Glomerular visceral epithelial cell (primary cell): Measurements from ENCODE around the gene TLE1.
"Not testable (repeated sequence)": the region's sequence is repeated elsewhere in the genome, so short reads cannot be mapped to it uniquely, and the experiment has no call there.

ENCODE experiments used
- DNase-seq: peaks from one replicate; pipeline ENCODE4 v3.0.0-alpha.2; 2016; ENCODE audit errors: extremely low spot score

The TLE1 gene

DNA sequence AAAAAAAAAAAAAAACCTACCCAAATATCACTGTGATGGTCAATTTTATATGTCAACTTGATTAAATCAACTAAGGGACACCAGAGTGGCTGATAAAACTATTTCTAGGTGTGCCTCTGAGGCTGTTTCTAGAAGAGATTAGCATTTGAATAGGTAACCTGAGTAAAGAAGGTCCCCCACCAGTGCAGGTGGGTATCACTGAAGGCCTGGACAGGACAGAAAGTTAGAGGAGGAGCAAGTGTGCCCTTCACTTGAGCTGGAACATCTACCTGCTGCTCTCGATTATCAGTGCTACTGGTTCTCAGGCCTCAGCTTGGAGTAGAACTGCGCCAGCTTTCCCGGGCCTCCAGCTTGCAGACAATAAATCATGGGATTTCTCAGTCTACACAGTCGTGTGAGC, 88.7 kb downstream of the TLE1 start:
- no peak for DNase-seq

DNA sequence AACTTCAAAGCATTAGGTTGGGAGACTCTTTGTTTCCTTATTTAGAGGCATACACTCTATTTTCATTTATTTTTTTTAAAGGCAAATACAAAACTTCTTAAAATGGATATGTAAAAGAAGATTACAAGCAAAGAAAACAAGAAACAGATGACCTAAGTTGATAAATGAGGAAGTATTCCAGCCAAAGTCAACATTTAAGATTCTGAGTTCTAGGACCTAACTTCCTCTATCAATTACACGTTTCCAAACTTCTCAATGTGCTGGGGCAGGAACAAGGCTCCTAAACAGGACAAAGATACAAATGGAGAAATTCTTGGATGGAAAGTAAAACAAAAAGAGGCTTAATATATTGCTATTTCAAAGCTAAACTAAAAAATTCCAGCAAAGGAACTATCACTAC, 89.5 kb downstream of the TLE1 start:
- DNase-seq: no peak

DNA sequence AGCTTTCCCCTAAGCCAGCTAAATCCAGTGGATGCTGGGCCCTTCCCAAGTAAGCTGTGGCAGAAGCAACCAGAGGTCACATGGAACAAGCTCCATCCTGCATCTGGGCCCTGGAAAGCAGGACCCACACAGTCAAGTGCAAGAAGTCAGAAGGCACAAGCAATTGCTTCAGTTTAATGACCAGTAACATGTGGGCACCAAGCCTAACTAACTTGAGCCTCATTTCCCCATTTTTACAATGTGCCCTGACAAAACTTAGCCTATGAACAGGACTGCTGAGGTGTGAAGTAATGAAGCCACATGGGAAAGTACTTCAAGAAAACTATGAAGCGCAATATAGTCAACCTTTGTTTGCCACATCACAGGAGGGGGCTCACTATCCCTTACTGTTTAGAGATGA, 90.5 kb downstream of the TLE1 start:
- DNase-seq: no peak

DNA sequence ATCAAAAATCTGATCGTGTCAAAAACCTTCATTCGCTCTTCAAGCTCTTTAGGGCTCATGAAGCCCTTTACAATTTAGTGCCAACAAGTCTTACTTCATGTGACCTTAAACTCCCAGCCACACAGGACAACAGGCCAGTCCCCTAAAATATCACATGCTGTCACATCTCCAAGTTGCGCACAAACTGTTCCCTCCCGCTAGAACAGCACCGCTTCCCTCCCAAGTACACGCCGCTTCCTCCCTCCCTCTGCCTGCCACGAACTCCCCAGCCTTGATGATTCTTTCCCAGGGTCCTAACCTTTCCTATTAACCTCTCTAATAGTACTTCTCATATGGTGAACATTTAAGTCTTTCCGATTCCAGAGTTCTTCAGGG, 91.2 kb downstream of the TLE1 start:
- no peak for DNase-seq

DNA sequence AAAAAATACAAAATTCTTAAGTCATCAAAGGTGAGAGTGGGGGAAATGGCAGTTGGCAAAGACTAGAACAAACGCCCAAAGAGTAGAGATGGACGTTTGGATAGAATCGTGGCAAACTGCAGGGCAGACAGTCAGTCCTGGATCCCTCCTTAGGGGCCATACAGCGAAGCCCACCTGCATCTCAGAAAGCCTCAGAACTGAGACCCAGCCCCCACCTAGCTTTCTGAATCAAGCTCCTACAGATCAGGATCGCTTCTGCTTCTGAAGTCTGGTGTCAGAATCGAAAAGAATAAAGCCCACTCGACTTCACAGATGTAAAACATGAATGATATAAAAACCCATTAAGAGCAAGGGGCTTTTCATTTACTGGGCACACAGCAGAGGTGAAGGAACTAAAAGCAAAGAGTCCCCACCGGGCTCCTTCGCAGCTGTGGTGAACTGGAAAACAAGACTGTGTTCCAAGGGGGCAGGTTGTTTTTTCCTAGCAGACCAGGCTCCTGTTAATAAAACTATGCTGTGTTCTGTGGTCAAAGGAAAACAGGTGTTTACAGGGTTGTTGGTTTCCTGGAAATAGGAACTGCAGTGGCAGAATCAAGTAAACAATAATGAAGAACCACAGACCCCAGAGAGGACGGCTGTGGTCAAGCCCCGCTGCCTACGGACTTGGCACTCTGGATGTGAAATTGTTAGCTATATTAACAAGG, 91.8 kb downstream of the TLE1 start:
- no peak for DNase-seq

DNA sequence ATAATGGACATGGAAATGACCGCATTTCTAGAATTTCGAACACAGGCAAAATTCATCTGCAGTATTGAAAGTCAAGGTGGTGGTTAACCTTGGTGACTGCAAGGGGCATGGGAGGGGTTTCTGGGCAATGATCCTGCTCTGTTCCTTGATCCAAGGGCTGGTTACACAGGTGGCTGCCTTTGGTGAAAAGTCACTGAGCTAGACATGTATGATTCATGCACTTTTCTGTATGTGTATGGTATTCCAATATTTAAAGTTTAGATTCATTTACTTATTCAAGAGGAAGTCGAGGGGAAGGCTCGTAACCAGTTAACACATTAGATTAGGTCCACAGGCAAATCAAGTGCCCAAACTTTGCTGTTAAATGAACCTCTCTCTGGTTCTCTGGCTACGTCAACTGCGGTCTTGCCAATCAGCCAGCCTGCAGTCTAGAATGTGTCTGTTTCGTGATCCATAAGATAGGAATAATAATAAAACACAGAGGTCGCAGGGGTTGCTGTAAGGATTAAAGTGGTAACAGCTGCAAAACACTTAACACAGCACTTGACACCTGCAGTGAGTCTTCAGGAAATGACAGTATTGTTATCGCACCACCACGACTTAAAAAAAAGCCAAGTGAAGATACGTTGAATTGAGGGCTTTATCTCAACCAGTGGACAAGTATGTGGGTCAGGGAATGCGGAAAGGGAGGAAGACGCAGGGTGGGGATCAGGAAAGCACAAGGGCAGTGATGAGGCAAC, 92.5 kb downstream of the TLE1 start:
- peak; percentile 40 for DNase-seq

DNA sequence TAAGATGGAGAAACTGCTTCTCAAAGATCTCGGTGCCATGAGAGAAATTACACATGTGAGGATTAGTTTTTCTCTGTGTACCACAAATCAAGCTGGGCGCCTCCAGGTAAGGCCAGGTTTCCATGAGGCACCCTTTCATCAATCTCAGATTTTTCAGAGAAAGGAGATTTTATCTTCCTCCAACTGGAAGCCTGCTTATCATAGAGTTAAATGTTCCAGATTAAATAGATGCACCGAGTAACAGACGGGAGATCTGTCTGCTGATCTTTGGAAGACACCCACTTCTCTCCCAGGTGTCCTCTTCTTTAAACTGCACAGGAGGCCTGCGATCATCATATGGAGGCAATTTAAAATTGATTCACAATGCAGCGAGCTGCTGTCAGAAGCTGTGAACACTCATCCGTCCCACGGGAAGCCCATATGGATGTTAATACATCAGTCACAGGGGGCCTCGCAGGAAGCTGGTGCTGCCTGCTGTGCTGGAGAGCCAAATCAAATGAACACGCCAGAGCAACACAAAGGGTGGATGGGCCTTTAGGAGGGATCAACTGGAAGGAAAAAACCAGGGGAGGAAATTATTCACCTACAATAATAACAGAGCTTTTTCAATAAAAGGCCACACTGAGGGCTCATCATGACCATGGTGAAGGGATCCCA, 93.3 kb downstream of the TLE1 start:
- DNase-seq: no peak

DNA sequence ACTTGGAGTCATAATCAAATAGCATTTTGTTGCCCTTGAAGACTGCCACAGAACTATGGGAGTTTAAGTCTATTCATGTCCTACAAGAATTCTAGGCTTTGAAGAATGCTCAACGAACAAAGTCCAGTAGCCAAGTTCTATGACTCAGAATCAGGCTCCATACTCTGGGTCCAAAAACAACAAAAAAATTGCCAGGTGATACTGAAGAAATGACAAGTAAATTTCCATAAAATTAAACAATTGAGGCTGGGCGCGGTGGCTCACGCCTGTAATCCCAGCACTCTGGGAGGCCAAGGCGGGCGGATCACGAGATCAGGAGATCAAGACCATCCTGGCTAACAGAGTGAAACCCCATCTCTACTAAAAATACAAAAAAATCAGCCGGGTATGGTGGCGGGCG, 94.1 kb downstream of the TLE1 start:
- not testable (repeated sequence) for DNase-seq

DNA sequence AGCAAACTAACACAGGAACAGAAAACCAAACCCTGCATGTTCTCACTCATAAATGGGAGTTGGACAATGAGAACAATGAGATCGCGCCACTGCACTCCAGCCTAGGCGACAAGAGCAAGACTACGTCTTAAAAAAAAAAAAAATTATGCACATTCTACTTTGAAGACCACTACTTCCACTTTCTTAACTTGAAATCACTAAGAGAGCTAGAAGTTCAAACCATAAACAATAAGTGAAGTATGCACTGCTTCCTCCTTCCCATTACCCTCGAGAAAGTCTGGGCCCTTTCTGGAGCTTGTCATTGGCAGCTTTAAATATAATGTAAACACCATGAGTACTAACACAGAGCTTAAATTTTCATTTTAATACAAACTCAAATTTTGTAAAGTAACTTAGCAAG, 94.9 kb downstream of the TLE1 start:
- no peak for DNase-seq

DNA sequence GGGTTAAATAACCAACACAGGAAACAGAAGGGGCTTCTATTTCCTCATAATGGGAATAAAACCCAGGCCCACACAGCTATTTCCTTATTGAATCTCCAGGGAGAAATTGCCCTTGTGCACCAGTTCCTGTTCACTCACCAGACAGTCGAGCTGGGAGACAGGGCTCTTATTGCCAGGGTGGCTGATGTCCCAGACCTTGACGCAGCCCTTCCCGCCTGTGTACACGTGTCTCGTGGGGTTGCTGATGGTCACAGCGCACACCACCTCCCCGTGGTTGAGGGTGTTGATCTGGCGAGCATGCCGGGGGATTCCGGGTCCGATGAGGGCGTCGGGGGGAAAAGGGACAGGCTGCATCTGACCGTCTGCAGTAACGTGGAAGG, 96.5 kb downstream of the TLE1 start:
- DNase-seq: no peak

DNA sequence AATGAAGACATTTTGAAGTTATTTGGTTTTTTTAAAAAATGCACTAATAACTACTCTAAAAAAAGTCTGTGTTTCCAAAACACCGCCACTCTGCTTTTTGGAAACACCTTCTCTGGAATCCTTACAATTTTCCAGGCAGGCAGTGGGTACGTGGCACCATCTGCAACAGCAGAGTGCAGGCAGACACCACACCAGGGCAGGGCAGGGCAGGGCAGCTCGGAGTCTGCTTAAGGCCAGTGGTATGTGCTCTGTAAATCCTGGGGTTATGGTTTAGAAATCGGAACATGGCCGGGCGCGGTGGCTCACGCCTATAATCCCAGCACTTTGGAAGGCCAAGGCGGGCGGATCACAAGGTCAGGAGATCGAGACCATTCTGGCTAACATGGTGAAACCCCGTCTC, 97.6 kb downstream of the TLE1 start:
- DNase-seq: no peak

DNA sequence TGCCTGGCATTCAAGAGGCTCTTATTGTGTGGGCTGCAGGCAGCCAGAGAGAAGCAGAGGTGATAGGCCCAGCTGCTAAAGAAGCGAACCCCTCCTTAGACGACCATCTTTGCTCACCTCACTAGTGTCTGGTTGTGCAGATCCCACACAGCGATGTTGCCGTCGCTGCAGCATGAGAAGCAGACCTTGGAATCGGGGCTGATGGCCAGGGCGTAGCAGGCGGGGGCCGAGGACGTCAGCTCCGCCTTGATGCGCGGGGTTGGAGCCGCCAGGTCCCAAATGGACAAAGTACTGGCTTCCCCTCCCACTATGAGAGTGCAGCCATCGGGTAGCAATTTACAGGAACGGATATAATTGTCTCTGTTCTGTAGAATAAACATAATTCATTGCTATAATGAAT, 98.7 kb downstream of the TLE1 start:
- DNase-seq: no peak

DNA sequence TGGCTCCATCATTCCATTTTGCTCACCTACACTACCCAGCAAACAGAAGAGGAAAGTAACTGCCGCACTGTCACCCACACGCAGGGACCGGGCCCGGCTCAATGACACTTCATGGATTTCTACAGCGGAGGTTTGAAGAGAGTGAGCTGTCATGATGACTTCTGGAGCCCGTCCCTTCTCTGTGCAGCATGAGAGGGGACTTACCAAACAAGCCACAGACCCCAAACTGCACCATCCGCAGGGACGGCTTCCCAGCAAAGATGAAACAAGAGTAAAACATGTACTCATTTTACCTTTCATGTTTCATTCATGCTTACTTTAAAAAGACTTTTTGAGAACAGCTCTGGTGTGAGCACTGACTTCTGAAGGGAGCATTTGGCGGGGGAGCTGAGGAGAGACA, 99.5 kb downstream of the TLE1 start:
- no peak for DNase-seq

DNA sequence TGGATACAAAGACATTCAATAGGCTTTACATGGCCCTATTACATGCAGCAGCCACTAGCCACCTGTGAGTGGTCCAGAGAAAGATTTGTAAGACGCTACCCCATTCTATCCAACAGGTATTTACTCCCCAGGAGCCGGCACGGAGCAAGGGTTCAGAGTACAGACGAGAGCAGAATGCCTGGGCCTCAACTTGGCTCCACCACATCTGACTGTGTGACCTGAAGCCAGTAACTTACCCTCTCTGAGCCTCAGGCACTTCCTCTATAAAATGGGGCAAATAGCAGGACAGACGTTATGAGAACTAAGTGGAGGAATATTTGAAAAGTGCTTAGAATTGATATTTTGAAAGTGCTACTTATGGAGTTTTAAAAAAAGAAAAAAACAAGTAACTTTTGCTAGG, 100.0 kb downstream of the TLE1 start:
- DNase-seq: no peak

DNA sequence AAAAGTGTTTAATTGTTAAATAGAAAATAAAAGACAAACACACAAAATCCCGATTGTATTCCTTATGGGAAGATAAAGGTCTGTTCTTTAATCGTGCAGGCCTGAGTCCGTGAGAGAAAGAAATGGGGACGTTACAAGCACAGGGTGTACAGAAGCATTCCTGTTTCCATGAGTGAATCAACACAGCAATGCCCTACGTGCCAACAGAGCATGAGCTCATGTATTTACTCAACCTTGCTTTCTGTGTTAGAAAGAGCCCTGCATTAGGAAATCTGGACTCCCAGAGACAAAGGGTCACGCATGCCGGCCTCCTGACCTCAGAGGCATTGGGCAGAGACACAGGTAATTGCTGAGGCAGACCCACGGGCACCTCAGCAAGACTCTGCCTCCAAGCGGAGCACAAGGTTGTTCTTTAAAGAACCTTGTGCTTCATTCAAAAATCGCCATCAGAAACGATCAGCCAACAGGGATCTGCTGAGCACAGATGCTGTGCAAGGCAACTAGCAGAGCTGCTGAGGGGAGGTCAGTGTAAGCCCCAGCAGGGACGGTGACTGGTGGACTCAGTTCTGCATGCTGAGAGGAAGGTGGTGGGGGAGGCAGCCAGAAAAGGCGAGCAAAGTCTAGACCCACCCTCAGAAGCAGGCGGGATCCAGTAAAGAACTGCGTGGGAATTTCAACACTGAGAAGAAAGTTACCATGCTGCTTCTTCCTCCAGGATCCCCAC, 101.0 kb downstream of the TLE1 start:
- peak; percentile 96 for DNase-seq

DNA sequence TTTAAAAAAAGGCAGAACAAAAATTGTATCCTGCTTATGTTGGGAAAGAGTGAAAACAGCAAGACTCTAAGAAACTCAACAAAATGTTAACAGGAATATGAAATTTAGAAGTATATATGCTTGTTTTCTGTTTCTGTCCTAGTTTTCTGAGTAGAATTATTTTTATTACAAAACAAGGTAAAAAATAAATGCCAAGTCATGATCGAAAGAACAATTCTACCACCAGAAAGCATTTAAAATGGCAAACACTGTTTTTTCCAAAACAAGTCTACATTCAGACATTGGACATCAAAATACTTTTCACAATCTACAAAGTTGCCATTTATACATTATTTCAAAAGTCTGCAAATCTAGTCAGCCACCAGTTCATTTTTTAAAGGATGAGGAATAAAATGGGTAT, 102.6 kb downstream of the TLE1 start:
- DNase-seq: no peak

DNA sequence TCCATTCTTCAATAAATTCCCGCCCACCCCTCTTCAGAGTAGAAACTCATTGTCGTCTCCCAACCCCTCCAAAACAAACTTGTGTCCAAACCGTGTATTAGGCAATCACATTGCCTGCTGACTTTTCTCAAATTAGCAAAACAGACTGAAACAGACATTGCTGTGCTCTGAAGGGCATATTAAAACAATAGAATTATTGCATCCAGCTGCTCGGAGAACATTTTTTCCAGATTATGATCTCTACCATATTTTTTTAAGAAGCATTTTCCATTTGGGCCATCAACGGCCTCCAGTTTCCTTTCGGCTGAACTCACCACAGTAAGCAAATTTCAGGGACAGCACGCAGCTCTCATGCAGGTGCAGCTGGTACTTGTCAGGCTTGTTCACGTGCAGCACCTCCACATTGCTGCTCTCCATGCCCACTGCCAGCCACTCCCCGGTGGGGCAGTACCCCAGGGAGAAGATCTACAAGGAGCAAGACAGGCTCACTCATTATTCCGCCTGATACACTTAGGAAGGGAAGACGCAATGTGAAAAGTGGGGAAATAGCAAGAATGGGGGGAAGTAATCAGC, 104.1 kb downstream of the TLE1 start:
- no peak for DNase-seq

DNA sequence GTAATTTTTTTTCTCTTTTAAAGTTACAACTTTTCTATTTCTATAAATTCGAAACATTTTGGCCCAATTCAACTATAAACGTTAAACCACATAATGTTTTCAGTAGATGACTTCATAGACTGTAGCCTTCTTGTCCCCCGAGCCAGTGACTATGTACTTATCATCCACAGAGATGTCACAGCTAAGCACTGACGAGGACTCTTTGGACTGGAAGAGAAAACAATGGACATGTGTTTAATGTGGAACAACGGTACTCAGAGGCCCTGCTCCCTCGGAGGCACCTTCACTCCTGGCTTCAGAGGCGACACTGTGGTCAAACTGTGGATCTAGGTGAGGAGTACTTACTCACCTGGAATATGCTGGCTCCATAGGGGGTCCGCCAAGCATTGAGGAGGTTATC, 105.2 kb downstream of the TLE1 start:
- DNase-seq: no peak

DNA sequence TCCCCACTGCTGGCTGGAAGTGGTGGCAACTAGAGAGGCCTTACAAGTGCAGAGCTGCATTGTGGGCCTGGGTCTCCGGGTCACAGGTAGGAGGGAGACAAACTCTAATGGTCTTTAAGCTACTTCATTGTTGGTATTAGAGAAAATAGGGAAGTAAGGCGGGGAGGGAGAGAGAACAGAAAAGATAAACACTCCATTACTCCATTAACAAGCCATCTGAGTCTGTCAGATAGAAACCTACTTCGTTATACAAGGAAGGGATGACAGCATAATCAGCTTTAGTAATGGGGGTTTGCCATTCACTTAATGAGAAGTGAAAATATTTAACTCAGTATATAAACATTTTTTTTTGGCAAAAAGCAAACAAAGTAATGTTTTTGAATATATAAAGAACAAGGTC, 107.4 kb downstream of the TLE1 start:
- DNase-seq: no peak

DNA sequence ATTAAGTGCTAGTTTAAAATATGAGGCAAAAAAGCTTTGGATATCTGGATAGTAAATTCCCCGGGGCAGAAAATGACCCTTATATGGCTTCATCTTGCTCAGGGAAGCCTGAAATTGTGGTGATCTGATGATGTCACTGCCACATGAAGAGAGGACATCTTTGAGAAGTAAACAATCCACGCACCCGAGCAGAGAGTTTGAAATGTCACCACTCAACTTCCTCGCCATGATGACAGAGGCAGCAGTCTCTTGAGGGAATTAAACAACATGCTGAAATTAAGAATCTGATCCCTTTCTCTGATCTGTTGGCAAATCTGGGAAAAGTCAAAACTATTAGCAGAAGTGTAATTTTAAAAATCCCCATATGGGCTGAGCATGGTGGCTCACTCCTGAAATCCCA, 110.0 kb downstream of the TLE1 start:
- DNase-seq: no peak

DNA sequence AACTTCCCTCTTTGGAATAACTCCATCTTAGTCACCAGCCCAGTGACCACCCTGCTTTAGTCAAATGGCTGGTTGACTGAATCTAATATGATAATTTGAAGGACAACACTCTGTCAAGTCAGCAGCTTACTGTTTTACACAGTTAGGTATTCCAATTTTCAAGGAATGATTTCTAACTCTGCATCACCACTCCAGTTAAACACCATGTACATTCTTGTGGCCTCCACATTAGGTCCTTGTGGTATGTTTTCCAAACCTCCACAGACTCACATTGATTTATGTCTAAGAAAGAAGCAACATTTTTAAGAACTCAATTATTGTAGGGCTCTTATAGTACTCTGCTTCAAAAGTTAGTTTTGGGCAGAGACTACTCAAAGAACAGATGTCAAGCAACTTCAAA, 110.7 kb downstream of the TLE1 start:
- DNase-seq: peak; percentile 82

DNA sequence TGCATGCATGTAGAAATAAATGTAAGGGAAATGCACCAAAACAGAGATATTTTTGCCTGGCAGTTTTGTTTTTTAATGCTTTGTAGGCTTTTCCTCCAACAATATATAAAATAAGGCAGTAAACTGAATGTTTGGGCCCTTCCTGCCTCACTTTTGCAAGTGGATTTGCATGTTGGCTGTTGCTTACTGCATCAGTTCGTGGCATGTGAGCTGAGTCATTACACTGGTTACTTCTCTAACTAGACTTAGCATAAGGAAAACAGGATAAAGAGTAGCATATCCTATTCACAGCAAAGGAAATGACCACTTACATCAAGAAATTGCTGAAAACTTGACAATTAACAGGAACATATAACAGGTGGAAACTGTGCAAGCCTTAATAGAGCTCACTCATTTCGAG, 113.4 kb downstream of the TLE1 start:
- peak; percentile 37 for DNase-seq
